ENCODE results near the gene AVPR1A.

Gene AVPR1A

DNA sequence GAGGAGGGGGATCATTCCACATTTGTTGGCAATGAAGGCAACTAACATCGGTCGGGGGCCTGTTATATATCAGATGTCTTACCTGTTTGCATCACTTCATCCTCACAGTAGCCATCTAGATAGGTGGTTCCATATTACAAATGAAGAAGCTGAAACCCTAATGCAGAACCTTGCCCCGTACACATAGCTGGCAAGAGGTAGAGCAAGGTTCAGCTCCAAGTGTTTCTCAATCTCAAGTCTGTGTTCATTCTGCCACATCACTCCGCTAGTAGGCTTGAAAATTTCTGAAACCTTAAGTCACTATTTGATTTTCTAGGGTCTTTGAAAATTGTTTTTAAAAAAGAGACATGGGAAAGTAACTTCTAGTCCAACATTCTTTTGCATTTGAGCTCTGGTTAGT lies 17.0 kb downstream of the AVPR1A start:
- TF ChIP-seq, protein P1, sequence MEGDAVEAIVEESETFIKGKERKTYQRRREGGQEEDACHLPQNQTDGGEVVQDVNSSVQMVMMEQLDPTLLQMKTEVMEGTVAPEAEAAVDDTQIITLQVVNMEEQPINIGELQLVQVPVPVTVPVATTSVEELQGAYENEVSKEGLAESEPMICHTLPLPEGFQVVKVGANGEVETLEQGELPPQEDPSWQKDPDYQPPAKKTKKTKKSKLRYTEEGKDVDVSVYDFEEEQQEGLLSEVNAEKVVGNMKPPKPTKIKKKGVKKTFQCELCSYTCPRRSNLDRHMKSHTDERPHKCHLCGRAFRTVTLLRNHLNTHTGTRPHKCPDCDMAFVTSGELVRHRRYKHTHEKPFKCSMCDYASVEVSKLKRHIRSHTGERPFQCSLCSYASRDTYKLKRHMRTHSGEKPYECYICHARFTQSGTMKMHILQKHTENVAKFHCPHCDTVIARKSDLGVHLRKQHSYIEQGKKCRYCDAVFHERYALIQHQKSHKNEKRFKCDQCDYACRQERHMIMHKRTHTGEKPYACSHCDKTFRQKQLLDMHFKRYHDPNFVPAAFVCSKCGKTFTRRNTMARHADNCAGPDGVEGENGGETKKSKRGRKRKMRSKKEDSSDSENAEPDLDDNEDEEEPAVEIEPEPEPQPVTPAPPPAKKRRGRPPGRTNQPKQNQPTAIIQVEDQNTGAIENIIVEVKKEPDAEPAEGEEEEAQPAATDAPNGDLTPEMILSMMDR (IDR thresholded peaks at IDR 0.05; ENCODE audit: insufficient read depth, missing control alignments), result no peak
- FAIRE-seq, result no peak
- no peak for DNase-seq (ENCODE audit: insufficient read length, low spot score)

DNA sequence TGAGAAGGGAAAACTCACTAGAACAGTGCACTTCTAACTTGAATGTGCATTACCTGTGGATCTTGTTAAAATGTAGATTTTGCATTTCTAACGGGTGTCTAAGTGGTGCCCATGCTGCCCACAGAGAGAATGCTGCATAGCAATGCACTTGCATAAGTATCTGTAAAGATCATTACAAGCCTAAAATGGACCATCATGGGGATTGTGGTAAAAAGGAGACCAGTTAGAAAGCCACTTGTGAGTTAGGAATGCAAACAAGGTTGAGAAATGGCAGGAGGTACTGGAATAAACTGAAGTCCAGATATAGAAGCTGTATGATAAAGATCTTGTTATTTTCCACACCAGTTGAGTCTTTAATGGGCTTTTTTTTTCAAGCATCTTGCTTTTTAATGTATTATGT lies 18.8 kb downstream of the AVPR1A start:
- TF ChIP-seq, protein P1 (IDR thresholded peaks at IDR 0.05; ENCODE audit: insufficient read depth, missing control alignments), result no peak
- FAIRE-seq (no peak), DNase-seq (ENCODE audit: insufficient read length, low spot score) (no peak)

DNA sequence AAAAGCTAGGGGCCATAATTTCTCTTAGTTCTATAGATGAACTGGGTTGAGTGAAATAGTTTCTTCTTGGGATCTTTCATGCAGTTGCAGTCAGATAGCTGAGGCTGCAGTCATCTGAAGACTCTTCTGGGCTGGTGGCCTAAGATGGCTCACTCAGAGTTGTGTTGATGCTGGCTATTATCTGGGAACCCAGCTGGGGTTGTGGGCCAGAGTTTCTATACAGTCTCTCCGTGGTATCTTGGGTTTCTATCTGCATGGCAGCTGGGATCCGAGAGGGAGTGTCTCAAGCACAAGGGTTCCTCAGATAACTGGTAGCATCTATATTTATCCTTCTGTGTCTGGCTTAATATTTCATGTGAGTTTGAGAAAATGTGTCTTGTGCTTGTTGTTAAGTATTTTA lies 21.1 kb downstream of the AVPR1A start:
- FAIRE-seq (no peak), DNase-seq (ENCODE audit: insufficient read length, low spot score) (no peak)
- TF ChIP-seq, protein P1 (IDR thresholded peaks at IDR 0.05; ENCODE audit: insufficient read depth, missing control alignments), result no peak

DNA sequence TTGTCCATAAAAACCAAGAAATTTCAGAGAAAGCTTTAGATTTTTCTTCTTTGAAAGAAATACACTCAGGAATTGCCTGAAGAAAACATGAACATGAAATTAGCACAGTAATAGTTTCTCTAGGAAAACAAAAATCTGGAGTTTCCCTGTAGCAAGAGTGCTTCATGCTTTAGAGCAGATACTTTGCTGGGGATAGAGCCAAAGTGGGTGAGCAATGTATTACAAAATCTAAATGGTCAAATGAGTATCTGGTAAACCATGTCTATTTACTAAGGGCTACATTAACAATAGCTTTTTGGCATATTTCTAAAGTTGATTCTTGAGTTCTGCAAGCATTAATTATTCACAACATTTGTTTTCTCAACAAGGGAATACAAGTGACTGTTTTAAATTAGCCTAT lies 26.2 kb downstream of the AVPR1A start:
- no peak for FAIRE-seq
- TF ChIP-seq, protein P1 (IDR thresholded peaks at IDR 0.05; ENCODE audit: insufficient read depth, missing control alignments), result no peak
- DNase-seq (ENCODE audit: insufficient read length, low spot score), result no peak

DNA sequence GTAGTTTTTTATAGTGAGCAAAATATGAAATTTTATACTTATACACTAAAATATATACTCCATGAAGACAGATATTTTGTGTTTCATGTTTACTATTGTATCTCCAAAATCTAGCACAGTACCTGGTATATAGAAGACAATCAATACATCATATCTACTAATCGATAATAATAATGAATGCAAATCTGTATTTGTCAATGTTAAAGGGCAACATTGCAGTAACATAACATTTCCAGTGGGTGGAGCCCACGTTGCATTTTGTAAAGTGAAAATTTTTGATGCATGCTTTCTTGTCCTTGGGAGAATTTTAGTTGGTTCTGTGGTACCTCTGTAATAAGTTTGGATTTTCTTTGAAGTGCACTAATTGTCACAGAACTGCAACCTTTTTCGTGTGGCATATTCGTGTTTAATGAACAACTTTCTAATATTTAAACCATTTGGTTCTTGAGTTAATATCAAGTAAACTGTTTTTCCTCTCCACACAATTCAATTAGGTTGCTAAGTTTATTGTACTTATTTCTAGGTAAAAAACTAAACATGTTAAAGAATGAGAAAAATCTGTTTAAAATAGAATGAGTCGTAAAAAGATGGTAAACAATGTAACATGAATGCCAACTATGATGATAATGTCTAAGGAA lies 47.4 kb downstream of the AVPR1A start:
- no peak for DNase-seq (ENCODE audit: insufficient read length, low spot score)
- FAIRE-seq, result peak; percentile 82
- TF ChIP-seq, protein P1 (IDR thresholded peaks at IDR 0.05; ENCODE audit: insufficient read depth, missing control alignments), result peak; percentile 76

DNA sequence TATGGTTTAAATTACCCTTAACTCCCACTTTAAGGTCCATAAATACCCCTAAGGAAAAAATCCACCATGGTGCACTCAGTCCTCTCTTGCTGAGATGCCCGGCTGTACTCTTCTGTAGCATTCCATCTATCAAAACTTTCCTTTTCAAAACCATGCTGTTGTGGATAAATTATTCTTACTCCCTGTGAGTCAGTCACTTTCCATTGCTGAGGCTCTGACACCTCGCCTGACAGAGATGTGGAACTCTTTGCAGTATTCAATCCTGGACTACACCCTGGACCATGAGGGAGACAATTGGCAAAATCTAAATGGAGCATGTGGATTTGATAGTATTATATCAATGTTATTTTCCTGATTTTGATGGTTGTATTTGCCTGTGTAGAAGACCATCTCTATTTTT lies 49.1 kb downstream of the AVPR1A start:
- TF ChIP-seq, protein P1 (IDR thresholded peaks at IDR 0.05; ENCODE audit: insufficient read depth, missing control alignments), result no peak
- FAIRE-seq, result no peak
- DNase-seq (ENCODE audit: insufficient read length, low spot score), result no peak

DNA sequence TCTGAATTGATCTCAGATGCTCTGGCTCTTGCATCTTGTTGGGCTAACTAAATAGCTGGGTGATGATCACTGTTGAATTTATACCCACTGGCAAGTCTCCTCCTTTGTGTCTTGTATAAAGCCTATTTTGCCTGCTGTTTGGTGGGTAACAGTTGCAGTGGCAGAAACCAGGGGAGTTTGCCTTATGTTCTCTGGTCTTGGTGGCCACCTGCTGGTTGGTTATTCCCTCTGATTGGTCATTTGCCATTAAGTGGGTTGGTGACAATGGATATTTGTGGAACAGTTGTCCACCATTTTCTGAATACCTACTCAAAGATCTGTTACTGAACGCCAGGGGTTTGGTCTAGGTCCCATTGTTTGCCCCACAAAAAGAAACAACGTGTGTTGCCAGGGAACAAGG lies 52.1 kb downstream of the AVPR1A start:
- TF ChIP-seq, protein P1 (IDR thresholded peaks at IDR 0.05; ENCODE audit: insufficient read depth, missing control alignments), result no peak
- FAIRE-seq (no peak), DNase-seq (ENCODE audit: insufficient read length, low spot score) (no peak)

All from D721Med (cell line).